Trophoblast cell (in vitro differentiated cells and primary cell): Measurements from ENCODE around the gene SLC22A1.
A peak's percentile ranks its signal among the peaks of the same experiment; 100 is the strongest.
"Not testable (repeated sequence)": the region's sequence is repeated elsewhere in the genome, so short reads cannot be mapped to it uniquely, and the experiment has no call there.

Source experiments
- DNase-seq, 2 donors: peaks; one replicate each; pipeline ENCODE4 v3.0.0-alpha.2; 2016
- H2AFZ ChIP-seq: 2 replicates; pipeline ENCODE4 v1.6.1; 2013; ENCODE audit warnings: low read length, moderate library complexity, mild to moderate bottlenecking; ENCODE audit not compliant: insufficient read depth, poor library complexity
- H2AK5ac ChIP-seq: 2 replicates; pipeline ENCODE4 v1.6.1; 2013; ENCODE audit warnings: mild to moderate bottlenecking, low read length
- H2BK120ac ChIP-seq: 2 replicates; pipeline ENCODE4 v1.6.1; 2013; ENCODE audit warnings: low read length, mild to moderate bottlenecking, moderate library complexity; ENCODE audit not compliant: insufficient read depth, poor library complexity
- H2BK12ac ChIP-seq: 2 replicates; pipeline ENCODE4 v1.6.1; 2013; ENCODE audit warnings: mild to moderate bottlenecking, low read length, moderate library complexity
- H2BK5ac ChIP-seq: 2 replicates; pipeline ENCODE4 v1.6.1; 2013; ENCODE audit warnings: low read length, low read depth, moderate library complexity, mild to moderate bottlenecking; ENCODE audit not compliant: poor library complexity
- H3K14ac ChIP-seq: 2 replicates; pipeline ENCODE4 v1.6.1; 2013; ENCODE audit warnings: mild to moderate bottlenecking, low read length
- H3K18ac ChIP-seq: 2 replicates; pipeline ENCODE4 v1.6.1; 2013; ENCODE audit warnings: mild to moderate bottlenecking, low read length
- H3K23ac ChIP-seq: 2 replicates; pipeline ENCODE4 v1.6.1; 2013; ENCODE audit warnings: low read length
- H3K27ac ChIP-seq: 2 replicates; pipeline ENCODE4 v1.5.1; 2013; ENCODE audit warnings: low read depth, mild to moderate bottlenecking, inconsistent platforms, low read length, moderate library complexity
- H3K27me3 ChIP-seq: 2 replicates; pipeline ENCODE4 v1.6.1; 2013; ENCODE audit warnings: inconsistent platforms, mild to moderate bottlenecking, low read length, moderate library complexity; ENCODE audit not compliant: insufficient read depth
- H3K36me3 ChIP-seq, 2 experiments: 1 replicate in 1 of 2; 2 replicates in 1 of 2; pipeline ENCODE4 v1.6.1; 2013; ENCODE audit warnings: low read length in 2 of 2, mild to moderate bottlenecking in 2 of 2, moderate library complexity in 1 of 2; ENCODE audit not compliant: insufficient read depth in 2 of 2, control insufficient read depth in 1 of 2
- H3K4ac ChIP-seq: 2 replicates; pipeline ENCODE4 v1.6.1; 2013; ENCODE audit warnings: low read depth, mild to moderate bottlenecking, low read length, moderate library complexity
- H3K4me1 ChIP-seq, 2 experiments: 1 replicate in 1 of 2; 2 replicates in 1 of 2; pipeline ENCODE4 v1.6.1; 2013; ENCODE audit warnings: low read length in 2 of 2, mild to moderate bottlenecking in 2 of 2, moderate library complexity in 1 of 2; ENCODE audit not compliant: insufficient read depth in 2 of 2, control insufficient read depth in 1 of 2
- H3K4me2 ChIP-seq: 2 replicates; pipeline ENCODE4 v1.6.1; 2013; ENCODE audit warnings: inconsistent platforms, mild to moderate bottlenecking, low read length, moderate library complexity
- H3K4me3 ChIP-seq: 2 replicates; pipeline ENCODE4 v1.5.1; 2013; ENCODE audit warnings: mild to moderate bottlenecking, low read depth, low read length, inconsistent platforms
- H3K79me1 ChIP-seq: one replicate; pipeline ENCODE4 v1.6.1; 2013; ENCODE audit warnings: low read length
- H3K79me2 ChIP-seq: 2 replicates; pipeline ENCODE4 v1.6.1; 2013; ENCODE audit warnings: low read length, mild to moderate bottlenecking; ENCODE audit not compliant: control insufficient read depth, insufficient read depth, poor library complexity
- H3K9ac ChIP-seq: 2 replicates; pipeline ENCODE4 v1.6.1; 2013; ENCODE audit warnings: mild to moderate bottlenecking, low read length
- H3K9me3 ChIP-seq: 2 replicates; pipeline ENCODE4 v1.6.1; 2013; ENCODE audit warnings: low read depth, mild to moderate bottlenecking, control low read depth, inconsistent platforms, low read length; ENCODE audit not compliant: insufficient read depth
- H4K12ac ChIP-seq: 2 replicates; pipeline ENCODE4 v1.6.1; 2013; ENCODE audit warnings: low read depth, mild to moderate bottlenecking, low read length, moderate library complexity
- H4K8ac ChIP-seq: 2 replicates; pipeline ENCODE4 v1.6.1; 2013; ENCODE audit warnings: low read depth, mild to moderate bottlenecking, low read length, moderate library complexity
- H4K91ac ChIP-seq: one replicate; pipeline ENCODE4 v1.6.1; 2013; ENCODE audit warnings: low read depth, mild to moderate bottlenecking, low read length, moderate library complexity
- WGBS: extraction: QIAGEN DNeasy Blood & Tissue Kit; methylation state at CpG from one replicate; pipeline ENCODE4 v1.1.7; 2013; ENCODE audit warnings: missing lambda C conversion rate; ENCODE audit not compliant: insufficient read length, insufficient coverage; ENCODE audit errors: extremely low coverage; 5-methylcytosine and 5-hydroxymethylcytosine counted together

Gene SLC22A1

DNA sequence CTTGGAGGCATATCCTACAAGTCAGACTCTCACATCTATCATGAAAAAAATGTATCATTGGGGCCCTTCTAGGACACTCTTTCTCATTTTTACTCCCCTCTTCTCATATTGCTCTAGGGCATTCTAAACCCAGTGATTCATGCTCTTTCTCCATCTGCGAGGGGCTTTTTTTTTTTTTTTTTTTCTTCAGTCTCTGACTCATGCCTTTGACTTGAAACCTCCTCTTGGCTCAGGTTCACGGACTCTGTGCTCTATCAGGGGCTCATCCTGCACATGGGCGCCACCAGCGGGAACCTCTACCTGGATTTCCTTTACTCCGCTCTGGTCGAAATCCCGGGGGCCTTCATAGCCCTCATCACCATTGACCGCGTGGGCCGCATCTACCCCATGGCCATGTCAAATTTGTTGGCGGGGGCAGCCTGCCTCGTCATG lies 17.8 kb downstream of the SLC22A1 start:
- Histone ChIP-seq H2BK12ac (no peak overlapping the region), H3K18ac (no peak overlapping the region), H3K23ac (no peak overlapping the region), H3K27me3 (no peaks in the 10 kb centered on the region), H3K36me3 (peaks cover 4% of the 10 kb centered on the region in 2 experiments), H3K4me1 (peaks cover 6 to 9% of the 10 kb centered on the region in 2 experiments), H3K79me2 (no peaks in the 10 kb centered on the region), H3K4me3 (no peak overlapping the region), H3K9me3 (peaks cover 1% of the 10 kb centered on the region), H4K8ac (no peak overlapping the region), H4K91ac (no peak overlapping the region), H3K79me1 (no peaks in the 10 kb centered on the region), H2AK5ac (no peak overlapping the region), H3K14ac (no peak overlapping the region), H3K4me2 (no peak overlapping the region), H4K12ac (no peak overlapping the region), H2BK120ac (no peak overlapping the region), H2AFZ (no peak overlapping the region), H3K4ac (no peak overlapping the region), H3K27ac (no peak overlapping the region), H3K9ac (no peak overlapping the region), H2BK5ac (no peak overlapping the region)
- WGBS, result no CpG with 5 or more reads among the region's 12 CpGs
- peak in 1 of 2 donors; percentile 14 for DNase-seq

DNA sequence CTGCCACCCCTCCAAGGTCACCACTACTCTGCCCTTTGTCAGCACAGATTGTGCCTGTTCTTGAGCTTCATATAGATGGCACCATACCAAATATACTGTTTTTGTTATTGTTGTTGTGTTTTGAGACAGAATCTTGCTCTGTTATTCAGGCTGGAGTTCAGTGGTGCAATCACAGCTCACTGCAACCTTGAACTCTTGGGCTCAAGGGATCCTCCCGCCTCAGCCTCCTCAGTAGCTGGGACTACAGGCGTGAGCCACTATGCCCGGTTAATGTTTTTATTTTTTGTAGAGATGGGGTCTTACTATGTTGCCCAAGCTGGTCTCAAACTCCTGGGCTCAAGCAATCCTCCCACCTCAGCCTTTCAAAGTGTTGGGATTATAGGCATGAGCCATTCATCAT lies 18.9 kb downstream of the SLC22A1 start:
- H3K23ac ChIP-seq, H3K9ac ChIP-seq, H3K27me3 ChIP-seq, H3K4me3 ChIP-seq, H3K9me3 ChIP-seq, H4K12ac ChIP-seq, H3K18ac ChIP-seq, H2BK12ac ChIP-seq, H3K14ac ChIP-seq, H3K79me1 ChIP-seq, H3K4ac ChIP-seq, H3K4me1 ChIP-seq, H3K36me3 ChIP-seq, H2AK5ac ChIP-seq, H2BK120ac ChIP-seq, H4K8ac ChIP-seq, DNase-seq, H4K91ac ChIP-seq, H2BK5ac ChIP-seq, H3K4me2 ChIP-seq, H3K27ac ChIP-seq, H3K79me2 ChIP-seq, H2AFZ ChIP-seq: not testable (repeated sequence)
- no CpG with 5 or more reads among the region's 3 CpGs for whole genome bisulfite sequencing

DNA sequence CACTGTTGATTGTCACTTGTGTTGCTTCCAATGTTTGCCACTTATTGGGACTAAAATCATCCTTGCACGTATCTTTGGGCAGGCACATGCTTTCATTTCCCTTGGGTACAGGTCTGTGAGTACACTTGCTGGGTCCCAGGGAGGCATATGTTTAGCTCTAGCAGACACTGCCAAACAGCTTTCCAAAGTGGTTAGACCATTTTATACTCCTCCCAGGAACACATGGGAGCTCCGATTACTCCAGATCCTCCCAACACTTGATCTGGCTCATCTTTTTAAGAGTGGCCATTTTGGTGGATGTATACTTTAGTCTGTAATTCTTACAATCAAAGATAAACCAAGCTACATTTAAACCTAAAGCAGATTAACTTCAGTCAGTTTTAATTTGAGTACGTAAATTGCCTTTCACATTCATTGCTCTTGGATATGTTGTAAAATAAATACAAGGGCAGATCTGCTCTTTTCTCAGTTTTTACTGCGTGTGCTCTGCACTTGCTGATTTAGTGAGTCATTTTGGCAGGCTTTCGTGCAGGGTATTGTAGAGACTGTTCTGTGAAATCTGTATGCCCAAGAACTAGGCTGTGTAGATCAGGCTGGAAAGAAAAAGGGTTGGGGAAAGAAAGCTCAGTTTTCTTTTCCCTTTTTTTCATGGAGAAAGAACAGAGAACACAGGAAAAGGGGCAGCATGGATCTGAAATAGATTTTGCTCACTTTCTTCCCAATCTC lies 19.5 kb downstream of the SLC22A1 start:
- Histone ChIP-seq H2AFZ (no peak overlapping the region), H3K18ac (no peak overlapping the region), H2BK120ac (no peak overlapping the region), H2AK5ac (no peak overlapping the region), H3K36me3 (peaks cover 4% of the 10 kb centered on the region in 2 experiments), H3K27me3 (no peaks in the 10 kb centered on the region), H3K4me1 (peaks cover 6 to 12% of the 10 kb centered on the region in 2 experiments), H3K4ac (no peak overlapping the region), H2BK5ac (no peak overlapping the region), H4K8ac (no peak overlapping the region), H3K23ac (no peak overlapping the region), H3K4me2 (no peak overlapping the region), H3K4me3 (no peak overlapping the region), H3K79me2 (no peaks in the 10 kb centered on the region), H2BK12ac (no peak overlapping the region), H4K12ac (no peak overlapping the region), H3K79me1 (no peaks in the 10 kb centered on the region), H4K91ac (no peak overlapping the region), H3K9me3 (peaks cover 1% of the 10 kb centered on the region), H3K14ac (no peak overlapping the region), H3K27ac (no peak overlapping the region), H3K9ac (no peak overlapping the region)
- WGBS, result no CpG with 5 or more reads among the region's 5 CpGs
- no peak for DNase-seq

DNA sequence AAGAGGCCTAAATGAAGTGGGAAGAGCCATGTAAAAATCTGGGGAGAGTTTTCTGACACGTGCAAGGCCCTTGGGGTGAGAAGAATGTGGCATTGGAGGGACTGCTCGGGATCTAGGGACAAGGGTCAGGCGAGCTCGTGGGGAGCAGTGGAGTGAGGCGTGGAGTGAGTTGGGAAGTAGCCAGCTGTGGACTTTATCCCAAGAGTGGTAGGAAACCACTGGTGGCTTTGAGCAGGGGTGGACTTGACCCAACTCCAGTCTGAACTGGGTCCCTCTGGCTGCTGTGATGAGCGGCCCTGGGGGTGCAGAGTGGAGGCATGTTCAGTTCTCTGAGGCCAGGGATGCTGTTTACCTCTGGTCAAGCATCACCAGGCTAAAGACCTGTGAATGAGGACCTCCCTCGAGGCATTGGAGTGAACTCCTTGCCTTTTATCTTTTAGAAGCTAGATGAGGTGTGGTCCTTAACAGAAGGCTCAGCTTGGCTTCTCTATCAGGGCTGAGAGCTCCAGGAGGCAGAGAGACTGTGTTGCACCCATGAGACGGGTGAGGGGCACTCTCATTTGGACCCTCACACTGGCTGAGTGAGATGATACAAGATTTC lies 20.6 kb downstream of the SLC22A1 start:
- peaks cover 6 to 12% of the 10 kb centered on the region in 2 experiments for H3K4me1 ChIP-seq
- H3K27me3 ChIP-seq, result no peaks in the 10 kb centered on the region
- H2BK120ac ChIP-seq, result no peak overlapping the region
- H3K9me3 ChIP-seq, result peaks cover 1% of the 10 kb centered on the region
- no peak overlapping the region for H4K8ac ChIP-seq
- H3K36me3 ChIP-seq, result peaks cover 4% of the 10 kb centered on the region in 2 experiments
- H2BK12ac ChIP-seq, result no peak overlapping the region
- no peak overlapping the region for H3K9ac ChIP-seq
- no peak overlapping the region for H2AK5ac ChIP-seq
- H3K18ac ChIP-seq, result no peak overlapping the region
- no peak overlapping the region for H2BK5ac ChIP-seq
- no peak overlapping the region for H3K27ac ChIP-seq
- no peak overlapping the region for H3K4me3 ChIP-seq
- no peaks in the 10 kb centered on the region for H3K79me1 ChIP-seq
- H3K79me2 ChIP-seq, result no peaks in the 10 kb centered on the region
- no peak for DNase-seq
- no peak overlapping the region for H3K4me2 ChIP-seq
- no peak overlapping the region for H4K91ac ChIP-seq
- H4K12ac ChIP-seq, result no peak overlapping the region
- no CpG with 5 or more reads among the region's 8 CpGs for WGBS
- no peak overlapping the region for H3K4ac ChIP-seq
- H2AFZ ChIP-seq, result no peak overlapping the region
- H3K14ac ChIP-seq, result no peak overlapping the region
- no peak overlapping the region for H3K23ac ChIP-seq
